HG03558 (cell line): Measurements from ENCODE around the gene AFG1L.
A peak's percentile ranks its signal among the peaks of the same experiment; 100 is the strongest.
"Not testable (repeated sequence)": the region's sequence is repeated elsewhere in the genome, so short reads cannot be mapped to it uniquely, and the experiment has no call there.

Experiments
- ATAC-seq: cut with Tn5 transposase; IDR thresholded peaks from one replicate; pipeline ENCODE4 v1.9.1; 2021; ENCODE audit warnings: moderate number of reproducible peaks; ENCODE audit not compliant: unreplicated experiment; ENCODE audit errors: extremely low read depth

The AFG1L gene

GRCh38 chr6:108343894-108344293, 49.0 kb downstream of the AFG1L start:
- ATAC-seq: no peak

GRCh38 chr6:108348655-108349349, 53.9 kb downstream of the AFG1L start:
- ATAC-seq: peak; percentile 89

- ATAC-seq: no peak
Observed at GRCh38 chr6:108350528-108350927, 55.7 kb downstream of the AFG1L start.

- no peak for ATAC-seq
Observed at GRCh38 chr6:108353853-108354252, 59.0 kb downstream of the AFG1L start.

- no peak for ATAC-seq
Observed at GRCh38 chr6:108355120-108355519, 60.3 kb downstream of the AFG1L start.

- no peak for ATAC-seq
Observed at GRCh38 chr6:108355890-108356289, 61.0 kb downstream of the AFG1L start.

- ATAC-seq: no peak
Observed at GRCh38 chr6:108359901-108360882, 65.3 kb downstream of the AFG1L start.

- no peak for ATAC-seq
Observed at GRCh38 chr6:108360919-108361311, 66.1 kb downstream of the AFG1L start.

- ATAC-seq: no peak
Observed at GRCh38 chr6:108361312-108361932, 66.6 kb downstream of the AFG1L start.

GRCh38 chr6:108362455-108362854, 67.6 kb downstream of the AFG1L start:
- ATAC-seq: no peak

- no peak for ATAC-seq
Observed at GRCh38 chr6:108363113-108363512, 68.3 kb downstream of the AFG1L start.

- ATAC-seq: no peak
Observed at GRCh38 chr6:108363889-108364313, 69.0 kb downstream of the AFG1L start.

- ATAC-seq: no peak
Observed at GRCh38 chr6:108364470-108364869, 69.6 kb downstream of the AFG1L start.

- no peak for ATAC-seq
Observed at GRCh38 chr6:108365478-108365877, 70.6 kb downstream of the AFG1L start.

GRCh38 chr6:108366236-108366635, 71.4 kb downstream of the AFG1L start:
- no peak for ATAC-seq

GRCh38 chr6:108368431-108369030, 73.7 kb downstream of the AFG1L start:
- ATAC-seq: no peak

- ATAC-seq: no peak
Observed at GRCh38 chr6:108380876-108381275, 86.0 kb downstream of the AFG1L start.

GRCh38 chr6:108383981-108384380, 89.1 kb downstream of the AFG1L start:
- ATAC-seq: no peak

GRCh38 chr6:108389190-108389589, 94.3 kb downstream of the AFG1L start:
- ATAC-seq: not testable (repeated sequence)

GRCh38 chr6:108395297-108395696, 100.4 kb downstream of the AFG1L start:
- ATAC-seq: no peak
